Naive thymus-derived CD4-positive, alpha-beta T cell (primary cell): ENCODE measurements around the gene FBXO36. TPM values are rescaled to one million over a fixed set of nuclear protein-coding genes. Genes with fewer than 3 reads are reported as not detected.
A peak's percentile ranks its signal among the peaks of the same experiment; 100 is the strongest.

Experiments
- ATAC-seq: fragments of 150-1000 bp; cut with Tn5 transposase; 2 replicates; pipeline ENCODE4 v1.10.0; 2021; ENCODE audit warnings: mild to moderate bottlenecking, moderate library complexity
- CTCF ChIA-PET: fragments of 350-600 bp; sonication (Branson Sonifier 250); formaldehyde crosslinking; loops from one replicate; lab custom pipeline; 2021; ENCODE audit warnings: antibody characterized with exemption; lab: Charles Lee
- POLR2A ChIA-PET: fragments of 350-600 bp; sonication (Branson Sonifier 250); formaldehyde crosslinking; loops from one replicate; lab custom pipeline; 2021; ENCODE audit warnings: antibody characterized with exemption, inconsistent platforms; lab: Charles Lee
- DNase-seq, 9 donors: peaks; one replicate each; pipeline versions ENCODE4 v3.0.0 to v3.0.0-alpha.2; 2020 to 2022; ENCODE audit warnings: mixed read lengths in 1 of 9
- H3K27ac ChIP-seq: one replicate; pipeline ENCODE4 v1.7.0; 2013; ENCODE audit warnings: mild to moderate bottlenecking, low read depth, low read length, moderate library complexity
- H3K27me3 ChIP-seq, 2 donors: one replicate each; pipeline ENCODE4 v1.7.0; 2013; ENCODE audit warnings: low read length in 2 of 2, mild to moderate bottlenecking in 2 of 2, moderate library complexity in 2 of 2; ENCODE audit not compliant: control insufficient read depth in 2 of 2, insufficient read depth in 2 of 2
- H3K36me3 ChIP-seq, 3 experiments: 1 replicate in 2 of 3; 2 replicates in 1 of 3; pipeline ENCODE4 v1.7.0; 2013; ENCODE audit warnings: low read length in 3 of 3, mild to moderate bottlenecking in 3 of 3, moderate library complexity in 1 of 3; ENCODE audit not compliant: insufficient read depth in 3 of 3, control insufficient read depth in 2 of 3
- H3K4me1 ChIP-seq, 2 donors: one replicate each; pipeline ENCODE4 v1.7.0; 2013; ENCODE audit warnings: low read length in 2 of 2, mild to moderate bottlenecking in 2 of 2, moderate library complexity in 1 of 2; ENCODE audit not compliant: control insufficient read depth in 2 of 2, insufficient read depth in 2 of 2
- H3K4me3 ChIP-seq: 2 replicates; pipeline ENCODE4 v1.7.0; 2013; ENCODE audit warnings: mild to moderate bottlenecking, low read length
- H3K9me3 ChIP-seq, 3 experiments: 1 replicate in 2 of 3; 2 replicates in 1 of 3; pipeline ENCODE4 v1.7.0; 2013; ENCODE audit warnings: low read length in 3 of 3; ENCODE audit not compliant: control insufficient read depth in 2 of 3
- H3K27ac Mint-ChIP-seq, 9 donors: one replicate each; pipeline ENCODE4 v1.8.0; 2020 to 2022; ENCODE audit warnings: mixed read lengths in 9 of 9, mild to moderate bottlenecking in 8 of 9, moderate library complexity in 5 of 9, inconsistent platforms in 2 of 9
- H3K27me3 Mint-ChIP-seq, 5 donors: one replicate each; pipeline ENCODE4 v1.8.0; 2021 to 2022; ENCODE audit warnings: mixed read lengths in 5 of 5, mild to moderate bottlenecking in 1 of 5
- H3K36me3 Mint-ChIP-seq, 5 donors: one replicate each; pipeline ENCODE4 v1.8.0; 2020 to 2022; ENCODE audit warnings: mixed read lengths in 5 of 5, mild to moderate bottlenecking in 3 of 5, inconsistent platforms in 1 of 5
- H3K4me1 Mint-ChIP-seq, 7 donors: one replicate each; pipeline ENCODE4 v1.8.0; 2020 to 2022; ENCODE audit warnings: mixed read lengths in 7 of 7, mild to moderate bottlenecking in 3 of 7, inconsistent platforms in 1 of 7
- H3K4me3 Mint-ChIP-seq, 10 donors: one replicate each; pipeline ENCODE4 v1.8.0; 2020 to 2022; ENCODE audit warnings: mild to moderate bottlenecking in 10 of 10, mixed read lengths in 10 of 10, moderate library complexity in 6 of 10, inconsistent platforms in 2 of 10
- H3K9me3 Mint-ChIP-seq, 11 donors: one replicate each; pipeline ENCODE4 v1.8.0; 2020 to 2022; ENCODE audit warnings: mixed read lengths in 11 of 11, mild to moderate bottlenecking in 4 of 11, inconsistent platforms in 1 of 11, moderate library complexity in 1 of 11
- intact Hi-C, 2 donors: fragments of 100-400 bp; cut with micrococcal nuclease; formaldehyde crosslinking; loops; one replicate each; pipeline ENCODE4 v1.15.1; 2023
- polyA plus RNA-seq, 2 donors: library from polyadenylated mRNA; unstranded; fragments of 300-500 nt; fragmentation: Illumina TruSeq; gene quantifications; one replicate each; pipeline ENCODE4 v1.2.3, GENCODE V29; 2021
- total RNA-seq, 6 experiments: library from RNA in 5 of 6; stranded (reverse) in 5 of 6; gene quantifications; 1 replicate in 5 of 6; 2 replicates in 1 of 6; pipeline ENCODE4 v1.2.3 and lab custom pipeline; 2021 to 2026

Gene FBXO36
- total and polyA plus RNA-seq, 7 experiments from 2014 or later = 0.51 to 1.8 (median 1.2) TPM

- ChIA-PET CTCF (interaction anchor here (0.6 kb wide), 1 partner anchor 72 kb away, joined by 3 read pairs; no protein-coding TSS in a partner anchor), POLR2A (no interaction called here)
- Histone ChIP-seq H3K27me3 (no peaks in the 10 kb centered on the region), H3K4me3 (no peak overlapping the region), H3K27ac (no peak overlapping the region), H3K36me3 (peaks cover 7 to 18% (median 9%) of the 10 kb centered on the region in 3 experiments), H3K9me3 (no peaks in the 10 kb centered on the region), H3K4me1 (peaks cover 7 to 18% of the 10 kb centered on the region in 2 donors)
- no peaks in the 10 kb centered on the region for H3K27me3 Mint-ChIP-seq
- H3K27ac Mint-ChIP-seq = peak overlapping the region in 4 of 9 donors; percentile 21 to 51 (median 31)
- no peak for ATAC-seq
- peaks cover 28 to 61% (median 54%) of the 10 kb centered on the region in 7 donors for H3K4me1 Mint-ChIP-seq
- H3K9me3 Mint-ChIP-seq = peaks cover 0 to 4% (median 0%) of the 10 kb centered on the region in 11 donors
- intact Hi-C loops = loop anchor here in 1 of 2 donors (2.0 kb wide), 1 partner anchor 17 kb away; no protein-coding TSS in a partner anchor
- H3K36me3 Mint-ChIP-seq = peaks cover 6 to 36% (median 18%) of the 10 kb centered on the region in 5 donors
- DNase-seq = no peak
- peak overlapping the region in 1 of 10 donors; percentile 27 for H3K4me3 Mint-ChIP-seq
Observed at GRCh38 chr2:229905601-229906000, 16.7 kb upstream of the FBXO36 start.

- intact Hi-C loops = no loop called here
- H3K27ac Mint-ChIP-seq = peak overlapping the region in 3 of 9 donors; percentile 14 to 57 (median 31)
- H3K4me3 ChIP-seq = no peak overlapping the region
- H3K9me3 Mint-ChIP-seq = no peaks in the 10 kb centered on the region
- H3K4me1 Mint-ChIP-seq = peaks cover 28 to 71% (median 60%) of the 10 kb centered on the region in 7 donors
- H3K27me3 Mint-ChIP-seq = no peaks in the 10 kb centered on the region
- POLR2A ChIA-PET = no interaction called here
- H3K27me3 ChIP-seq = no peaks in the 10 kb centered on the region
- no peak overlapping the region for H3K27ac ChIP-seq
- peaks cover 4 to 25% (median 13%) of the 10 kb centered on the region in 5 donors for H3K36me3 Mint-ChIP-seq
- DNase-seq (no peak), ATAC-seq (no peak)
- H3K4me1 ChIP-seq = peaks cover 9 to 31% of the 10 kb centered on the region in 2 donors
- H3K36me3 ChIP-seq = peaks cover 0 to 12% (median 8%) of the 10 kb centered on the region in 3 experiments
- no peaks in the 10 kb centered on the region for H3K9me3 ChIP-seq
- CTCF ChIA-PET = interaction anchor here (0.8 to 3.4 kb wide), 3 partner anchors 108 to 251 kb away, joined by 7 to 19 read pairs (median 10); no protein-coding TSS in a partner anchor
- H3K4me3 Mint-ChIP-seq = no peak overlapping the region
Observed at GRCh38 chr2:229909090-229909489, 13.2 kb upstream of the FBXO36 start.

GRCh38 chr2:229910147-229910831 lies 12.0 kb upstream of the FBXO36 start:
- Mint-ChIP-seq H3K36me3 (peaks cover 4 to 20% (median 6%) of the 10 kb centered on the region in 5 donors), H3K4me1 (peaks cover 30 to 68% (median 60%) of the 10 kb centered on the region in 7 donors), H3K4me3 (peak overlapping the region in 7 of 10 donors; percentile 8 to 65 (median 13)), H3K27ac (peak overlapping the region in 8 of 9 donors; percentile 5 to 82 (median 40)), H3K9me3 (no peaks in the 10 kb centered on the region), H3K27me3 (no peaks in the 10 kb centered on the region)
- no peaks in the 10 kb centered on the region for H3K9me3 ChIP-seq
- H3K4me3 ChIP-seq = no peak overlapping the region
- ATAC-seq (peak; percentile 26), DNase-seq (no peak)
- intact Hi-C loops = loop anchor here (1.0 to 5.0 kb wide), 3 partner anchors 10 to 128 kb away; no protein-coding TSS in a partner anchor
- H3K36me3 ChIP-seq = peaks cover 0 to 14% (median 8%) of the 10 kb centered on the region in 3 experiments
- H3K27ac ChIP-seq = peak overlapping the region; percentile 12
- H3K27me3 ChIP-seq = no peaks in the 10 kb centered on the region
- peaks cover 13 to 31% of the 10 kb centered on the region in 2 donors for H3K4me1 ChIP-seq
- POLR2A ChIA-PET = interaction anchor here (1.1 to 1.5 kb wide), 2 partner anchors 9 to 58 kb away, joined by 3 to 4 read pairs; no protein-coding TSS in a partner anchor
- CTCF ChIA-PET = interaction anchor here (0.9 to 3.4 kb wide), 8 partner anchors 34 to 131 kb away, joined by 4 to 19 read pairs (median 8); no protein-coding TSS in a partner anchor

- POLR2A ChIA-PET = interaction anchor here (0.7 to 2.2 kb wide), 5 partner anchors 9 to 76 kb away, joined by 3 to 8 read pairs (median 4); partner anchors contain the start of genes FBXO36 and TRIP12
- peak overlapping the region in 7 of 10 donors; percentile 8 to 65 (median 14) for H3K4me3 Mint-ChIP-seq
- no peak overlapping the region for H3K4me3 ChIP-seq
- no peaks in the 10 kb centered on the region for H3K9me3 Mint-ChIP-seq
- H3K27ac ChIP-seq = peak overlapping the region; percentile 12
- intact Hi-C loops = loop anchor here (1.0 to 5.0 kb wide), 3 partner anchors 9 to 129 kb away; no protein-coding TSS in a partner anchor
- H3K36me3 ChIP-seq = peaks cover 0 to 14% (median 8%) of the 10 kb centered on the region in 3 experiments
- peaks cover 3 to 14% (median 4%) of the 10 kb centered on the region in 5 donors for H3K36me3 Mint-ChIP-seq
- peak in 6 of 9 donors; percentile 10 to 36 (median 28) for DNase-seq
- CTCF ChIA-PET = interaction anchor here (0.5 to 2.1 kb wide), 12 partner anchors 9 to 1224 kb away, joined by 3 to 19 read pairs (median 5); no protein-coding TSS in a partner anchor
- H3K27me3 Mint-ChIP-seq = no peaks in the 10 kb centered on the region
- no peaks in the 10 kb centered on the region for H3K27me3 ChIP-seq
- H3K27ac Mint-ChIP-seq = peak overlapping the region; percentile 5 to 84 (median 56)
- H3K4me1 Mint-ChIP-seq = peaks cover 35 to 68% (median 59%) of the 10 kb centered on the region in 7 donors
- ATAC-seq = peak; percentile 79
- peaks cover 13 to 31% of the 10 kb centered on the region in 2 donors for H3K4me1 ChIP-seq
- no peaks in the 10 kb centered on the region for H3K9me3 ChIP-seq
Observed at GRCh38 chr2:229910832-229911412, 11.4 kb upstream of the FBXO36 start.

GRCh38 chr2:229914171-229914570 lies 8.1 kb upstream of the FBXO36 start:
- CTCF ChIA-PET = interaction anchor here (1.7 kb wide), 1 partner anchor 133 kb away, joined by 4 read pairs; no protein-coding TSS in a partner anchor
- DNase-seq = no peak
- peak overlapping the region in 6 of 9 donors; percentile 0 to 64 (median 46) for H3K27ac Mint-ChIP-seq
- H3K9me3 Mint-ChIP-seq = peaks cover 0 to 3% (median 0%) of the 10 kb centered on the region in 11 donors
- POLR2A ChIA-PET = no interaction called here
- H3K27me3 Mint-ChIP-seq = no peaks in the 10 kb centered on the region
- Histone ChIP-seq H3K27ac (no peak overlapping the region), H3K4me1 (peaks cover 30 to 31% of the 10 kb centered on the region in 2 donors), H3K9me3 (no peaks in the 10 kb centered on the region), H3K36me3 (peaks cover 0 to 5% (median 3%) of the 10 kb centered on the region in 3 experiments), H3K4me3 (no peak overlapping the region), H3K27me3 (no peaks in the 10 kb centered on the region)
- peak overlapping the region in 2 of 10 donors; percentile 32 to 39 for H3K4me3 Mint-ChIP-seq
- peaks cover 49 to 88% (median 76%) of the 10 kb centered on the region in 7 donors for H3K4me1 Mint-ChIP-seq
- H3K36me3 Mint-ChIP-seq = peaks cover 7 to 18% (median 14%) of the 10 kb centered on the region in 5 donors
- ATAC-seq = no peak
- intact Hi-C loops = loop anchor here in 1 of 2 donors (5.0 kb wide), 1 partner anchor 132 kb away; no protein-coding TSS in a partner anchor

GRCh38 chr2:229917793-229918192 lies 4.5 kb upstream of the FBXO36 start:
- peaks cover 0 to 18% (median under 1%) of the 10 kb centered on the region in 3 experiments for H3K36me3 ChIP-seq
- Mint-ChIP-seq H3K9me3 (peaks cover 0 to 10% (median 0%) of the 10 kb centered on the region in 11 donors), H3K4me1 (peaks cover 40 to 81% (median 58%) of the 10 kb centered on the region in 7 donors), H3K27me3 (no peaks in the 10 kb centered on the region), H3K36me3 (peaks cover 7 to 18% (median 16%) of the 10 kb centered on the region in 5 donors), H3K4me3 (peak overlapping the region in 5 of 10 donors; percentile 7 to 85 (median 17)), H3K27ac (peak overlapping the region in 8 of 9 donors; percentile 1 to 97 (median 55))
- intact Hi-C loops = no loop called here
- peak overlapping the region; percentile 4 for H3K27ac ChIP-seq
- ATAC-seq (no peak), DNase-seq (no peak)
- ChIA-PET CTCF (no interaction called here), POLR2A (no interaction called here)
- peaks cover 24 to 39% of the 10 kb centered on the region in 2 donors for H3K4me1 ChIP-seq
- no peaks in the 10 kb centered on the region for H3K27me3 ChIP-seq
- H3K9me3 ChIP-seq = no peaks in the 10 kb centered on the region
- no peak overlapping the region for H3K4me3 ChIP-seq
